GM21723 (cell line): Measurements from ENCODE around the gene NRCAM.

ENCODE experiments used
- ATAC-seq: cut with Tn5 transposase; IDR thresholded peaks from one replicate; pipeline ENCODE4 v1.9.1; 2021; ENCODE audit warnings: mild to moderate bottlenecking, moderate library complexity; ENCODE audit not compliant: unreplicated experiment

The NRCAM gene

GRCh38 chr7:108253275-108254044 is 202.8 kb downstream of the NRCAM start:
- ATAC-seq: no peak

- no peak for ATAC-seq
These were observed 204.1 kb downstream of the NRCAM start for GRCh38 chr7:108252177-108252576.

GRCh38 chr7:108251700-108252099 is 204.5 kb downstream of the NRCAM start:
- ATAC-seq: no peak

- no peak for ATAC-seq
These were observed 206.8 kb downstream of the NRCAM start for GRCh38 chr7:108249453-108249852.

GRCh38 chr7:108248821-108249220 is 207.4 kb downstream of the NRCAM start:
- no peak for ATAC-seq

GRCh38 chr7:108248418-108248817 is 207.8 kb downstream of the NRCAM start:
- no peak for ATAC-seq

GRCh38 chr7:108247614-108248013 is 208.6 kb downstream of the NRCAM start:
- ATAC-seq: no peak

GRCh38 chr7:108246227-108246837 is 209.9 kb downstream of the NRCAM start:
- ATAC-seq: no peak

GRCh38 chr7:108245523-108246226 is 210.6 kb downstream of the NRCAM start:
- no peak for ATAC-seq

- no peak for ATAC-seq
These were observed 212.1 kb downstream of the NRCAM start for GRCh38 chr7:108244110-108244509.

GRCh38 chr7:108239501-108240225 is 216.6 kb downstream of the NRCAM start:
- no peak for ATAC-seq

- no peak for ATAC-seq
These were observed 219.4 kb downstream of the NRCAM start for GRCh38 chr7:108236681-108237415.

- no peak for ATAC-seq
These were observed 220.7 kb downstream of the NRCAM start for GRCh38 chr7:108235451-108236061.

- no peak for ATAC-seq
These were observed 221.2 kb downstream of the NRCAM start for GRCh38 chr7:108234971-108235450.

- no peak for ATAC-seq
These were observed 222.0 kb downstream of the NRCAM start for GRCh38 chr7:108234281-108234680.

GRCh38 chr7:108232076-108232475 is 224.2 kb downstream of the NRCAM start:
- ATAC-seq: no peak

GRCh38 chr7:108231221-108231620 is 225.0 kb downstream of the NRCAM start:
- ATAC-seq: no peak

GRCh38 chr7:108227366-108227765 is 228.9 kb downstream of the NRCAM start:
- no peak for ATAC-seq

GRCh38 chr7:108226816-108227299 is 229.4 kb downstream of the NRCAM start:
- ATAC-seq: no peak
